HFFc6 (cell line): Measurements from ENCODE around the gene SEC11C. TPM values are rescaled to one million over a fixed set of nuclear protein-coding genes. Genes with fewer than 3 reads are reported as not detected.
A peak's percentile ranks its signal among the peaks of the same experiment; 100 is the strongest.

Source experiments
- DNase-seq: peaks from one replicate; pipeline ENCODE4 v3.0.0-alpha.2; 2018
- H3K27ac Mint-ChIP-seq: 2 replicates; pipeline ENCODE4 v1.8.0; 2020; ENCODE audit warnings: mild to moderate bottlenecking, mixed read lengths
- H3K27me3 Mint-ChIP-seq: 2 replicates; pipeline ENCODE4 v1.8.0; 2021; ENCODE audit warnings: mild to moderate bottlenecking, moderate library complexity, mixed read lengths; ENCODE audit not compliant: insufficient read depth
- H3K36me3 Mint-ChIP-seq: 2 replicates; pipeline ENCODE4 v1.8.0; 2021; ENCODE audit warnings: low read depth, mixed read lengths
- H3K4me1 Mint-ChIP-seq: 2 replicates; pipeline ENCODE4 v1.8.0; 2020; ENCODE audit warnings: low read depth, mixed read lengths
- H3K4me3 Mint-ChIP-seq: 2 replicates; pipeline ENCODE4 v1.8.0; 2020; ENCODE audit warnings: mild to moderate bottlenecking, moderate library complexity, mixed read lengths
- H3K9me3 Mint-ChIP-seq: 2 replicates; pipeline ENCODE4 v1.8.0; 2020; ENCODE audit warnings: mild to moderate bottlenecking, mixed read lengths
- total RNA-seq, 6 experiments: library from RNA; stranded (reverse); fragmentation: NEBNext Ultra II Directional; extraction: Animal tissue kit (Norgen Biotek cat#: 25700); gene quantifications; 2 replicates in 1 of 6; 3 replicates in 5 of 6; pipeline ENCODE4 v1.2.3, GENCODE V29; 2021
- TF ChIP-seq, protein P1 (sequence below): fragments of 200-600 bp; sonication (generic); IDR thresholded peaks from 2 replicates; pipeline ENCODE4 v1.5.0; 2021; ENCODE audit warnings: antibody characterized with exemption, mild to moderate bottlenecking

SEC11C gene
- total RNA-seq, 6 experiments from 2014 or later, result 39.5 to 59.8 (median 50.8) TPM

- Mint-ChIP-seq H3K9me3 (no peaks in the 10 kb centered on the region), H3K4me1 (peaks cover 11% of the 10 kb centered on the region), H3K27ac (no peak overlapping the region), H3K4me3 (no peak overlapping the region), H3K36me3 (peaks cover 2% of the 10 kb centered on the region), H3K27me3 (peaks cover 3% of the 10 kb centered on the region; the same call in 1 of the 2 replicates)
- TF ChIP-seq, protein P1, sequence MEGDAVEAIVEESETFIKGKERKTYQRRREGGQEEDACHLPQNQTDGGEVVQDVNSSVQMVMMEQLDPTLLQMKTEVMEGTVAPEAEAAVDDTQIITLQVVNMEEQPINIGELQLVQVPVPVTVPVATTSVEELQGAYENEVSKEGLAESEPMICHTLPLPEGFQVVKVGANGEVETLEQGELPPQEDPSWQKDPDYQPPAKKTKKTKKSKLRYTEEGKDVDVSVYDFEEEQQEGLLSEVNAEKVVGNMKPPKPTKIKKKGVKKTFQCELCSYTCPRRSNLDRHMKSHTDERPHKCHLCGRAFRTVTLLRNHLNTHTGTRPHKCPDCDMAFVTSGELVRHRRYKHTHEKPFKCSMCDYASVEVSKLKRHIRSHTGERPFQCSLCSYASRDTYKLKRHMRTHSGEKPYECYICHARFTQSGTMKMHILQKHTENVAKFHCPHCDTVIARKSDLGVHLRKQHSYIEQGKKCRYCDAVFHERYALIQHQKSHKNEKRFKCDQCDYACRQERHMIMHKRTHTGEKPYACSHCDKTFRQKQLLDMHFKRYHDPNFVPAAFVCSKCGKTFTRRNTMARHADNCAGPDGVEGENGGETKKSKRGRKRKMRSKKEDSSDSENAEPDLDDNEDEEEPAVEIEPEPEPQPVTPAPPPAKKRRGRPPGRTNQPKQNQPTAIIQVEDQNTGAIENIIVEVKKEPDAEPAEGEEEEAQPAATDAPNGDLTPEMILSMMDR, result no peak
- no peak for DNase-seq
Measured at GRCh38 chr18:59148192-59148591, 8.5 kb downstream of the SEC11C start.

- TF ChIP-seq, protein P1, result no peak
- no peak for DNase-seq
- no peaks in the 10 kb centered on the region for H3K9me3 Mint-ChIP-seq
- H3K36me3 Mint-ChIP-seq, result peaks cover 6% of the 10 kb centered on the region
- H3K27ac Mint-ChIP-seq, result no peak overlapping the region
- H3K4me3 Mint-ChIP-seq, result no peak overlapping the region
- peaks cover 3% of the 10 kb centered on the region; the same call in 1 of the 2 replicates for H3K27me3 Mint-ChIP-seq
- peaks cover 3% of the 10 kb centered on the region for H3K4me1 Mint-ChIP-seq
Measured at GRCh38 chr18:59149007-59149406, 9.3 kb downstream of the SEC11C start.

- DNase-seq, result no peak
- no peaks in the 10 kb centered on the region for H3K9me3 Mint-ChIP-seq
- no peak overlapping the region for H3K4me3 Mint-ChIP-seq
- H3K4me1 Mint-ChIP-seq, result peaks cover 2% of the 10 kb centered on the region; the same call in 1 of the 2 replicates
- H3K27me3 Mint-ChIP-seq, result peaks cover 3% of the 10 kb centered on the region; the same call in 1 of the 2 replicates
- TF ChIP-seq, protein P1, result no peak
- H3K27ac Mint-ChIP-seq, result no peak overlapping the region
- peaks cover 6% of the 10 kb centered on the region for H3K36me3 Mint-ChIP-seq
Measured at GRCh38 chr18:59149416-59149815, 9.7 kb downstream of the SEC11C start.

GRCh38 chr18:59150236-59150635 lies 10.6 kb downstream of the SEC11C start:
- TF ChIP-seq, protein P1, result peak; percentile 16; the same call in 1 of the 2 replicates
- Mint-ChIP-seq H3K4me3 (no peak overlapping the region), H3K27ac (no peak overlapping the region), H3K36me3 (peaks cover 6% of the 10 kb centered on the region), H3K4me1 (peaks cover 10% of the 10 kb centered on the region), H3K27me3 (peaks cover 3% of the 10 kb centered on the region; the same call in 1 of the 2 replicates), H3K9me3 (no peaks in the 10 kb centered on the region)
- no peak for DNase-seq

- H3K4me1 Mint-ChIP-seq, result peaks cover 17% of the 10 kb centered on the region
- H3K27ac Mint-ChIP-seq, result peak overlapping the region; percentile 93
- H3K36me3 Mint-ChIP-seq, result peaks cover 18% of the 10 kb centered on the region
- TF ChIP-seq, protein P1, result no peak
- no peaks in the 10 kb centered on the region for H3K9me3 Mint-ChIP-seq
- peak; percentile 97 for DNase-seq
- H3K27me3 Mint-ChIP-seq, result no peaks in the 10 kb centered on the region
- H3K4me3 Mint-ChIP-seq, result peak overlapping the region; percentile 48
Measured at GRCh38 chr18:59155153-59155552, 15.5 kb downstream of the SEC11C start.
